HepG2 (cell line): ENCODE results near the gene CEP250. TPM values are rescaled to one million over a fixed set of nuclear protein-coding genes. Genes with fewer than 3 reads are reported as not detected.
A peak's percentile ranks its signal among the peaks of the same experiment; 100 is the strongest.

Source experiments
- AGO2 ChIP-seq: fragments of 200-400 bp; formaldehyde crosslinking; optimal IDR thresholded peaks from 2 replicates; pipeline ENCODE3; 2017; ENCODE audit warnings: mild to moderate bottlenecking, low read depth, low read length, moderate library complexity
- ATM ChIP-seq: fragments of 450-650 bp; IDR thresholded peaks from 2 replicates; pipeline ENCODE4 v1.7.1; 2017; ENCODE audit warnings: mild to moderate bottlenecking, borderline replicate concordance
- BRD4 ChIP-seq: sonication (generic); formaldehyde crosslinking; IDR thresholded peaks from 2 replicates; pipeline ENCODE4 v1.4.0; 2020; ENCODE audit warnings: missing genetic modification reagents
- CENPT ChIP-seq: sonication (generic); formaldehyde crosslinking; IDR thresholded peaks from 2 replicates; pipeline ENCODE4 v1.8.0; 2022; ENCODE audit warnings: low read depth, mild to moderate bottlenecking, moderate library complexity, missing genetic modification reagents
- CHD4 ChIP-seq: fragments of 200-600 bp; sonication (generic); IDR thresholded peaks from 2 replicates; pipeline ENCODE4 v1.7.0; 2017; ENCODE audit warnings: mild to moderate bottlenecking, low read length, borderline replicate concordance
- EED ChIP-seq: sonication (generic); formaldehyde crosslinking; IDR thresholded peaks from 2 replicates; pipeline ENCODE4 v1.5.0; 2020; ENCODE audit warnings: mild to moderate bottlenecking, missing genetic modification reagents
- FOXP1 ChIP-seq, 2 experiments: fragments of 450-650 bp in 1 of 2; IDR thresholded peaks; 2 replicates each; pipeline ENCODE4 v1.6.1; 2017 to 2018; ENCODE audit warnings: antibody characterized with exemption in 1 of 2
- KLF13 ChIP-seq: sonication (generic); formaldehyde crosslinking; IDR thresholded peaks from 2 replicates; pipeline ENCODE4 v1.4.0; 2020; ENCODE audit warnings: mild to moderate bottlenecking, missing genetic modification reagents
- MED8 ChIP-seq: sonication (generic); formaldehyde crosslinking; IDR thresholded peaks from 2 replicates; pipeline ENCODE4 v1.8.1; 2023; ENCODE audit warnings: mild to moderate bottlenecking, missing genetic modification reagents; ENCODE audit not compliant: insufficient replicate concordance
- NAIF1 ChIP-seq: sonication (generic); formaldehyde crosslinking; IDR thresholded peaks from 2 replicates; pipeline ENCODE4 v1.5.0; 2020; ENCODE audit warnings: mild to moderate bottlenecking, missing genetic modification reagents, borderline replicate concordance
- NFATC3 ChIP-seq: sonication (generic); formaldehyde crosslinking; IDR thresholded peaks from 2 replicates; pipeline ENCODE4 v1.5.1; 2020; ENCODE audit warnings: mild to moderate bottlenecking, missing genetic modification reagents
- PAWR ChIP-seq: sonication (generic); formaldehyde crosslinking; IDR thresholded peaks from 2 replicates; pipeline ENCODE4 v1.4.0; 2020; ENCODE audit warnings: missing genetic modification reagents, mild to moderate bottlenecking, borderline replicate concordance
- PHB2 ChIP-seq: fragments of 450-650 bp; IDR thresholded peaks from 2 replicates; pipeline ENCODE4 v1.6.1; 2018; ENCODE audit not compliant: partially characterized antibody
- SALL1 ChIP-seq: sonication (generic); formaldehyde crosslinking; IDR thresholded peaks from 2 replicates; pipeline ENCODE4 v1.8.0; 2022; ENCODE audit warnings: mild to moderate bottlenecking, missing genetic modification reagents
- TGIF2 ChIP-seq: IDR thresholded peaks from 2 replicates; pipeline ENCODE4 v1.6.1; 2016; ENCODE audit warnings: control low read depth, missing compliant biosample characterization
- THAP11 ChIP-seq: IDR thresholded peaks from 2 replicates; pipeline ENCODE4 v1.6.1; 2016; ENCODE audit warnings: missing biosample characterization, missing genetic modification reagents
- TSC22D2 ChIP-seq: sonication (generic); formaldehyde crosslinking; IDR thresholded peaks from 2 replicates; pipeline ENCODE4 v1.5.1; 2020; ENCODE audit warnings: missing genetic modification reagents, mild to moderate bottlenecking, borderline replicate concordance
- ZBTB8A ChIP-seq: sonication (generic); formaldehyde crosslinking; IDR thresholded peaks from 2 replicates; pipeline ENCODE4 v1.4.0; 2020; ENCODE audit warnings: mild to moderate bottlenecking, low read depth, missing genetic modification reagents, borderline replicate concordance
- ZNF253 ChIP-seq: sonication (generic); formaldehyde crosslinking; IDR thresholded peaks from 2 replicates; pipeline ENCODE4 v1.8.0; 2022; ENCODE audit warnings: mild to moderate bottlenecking, missing genetic modification reagents, borderline replicate concordance
- ZNF569 ChIP-seq: sonication (generic); formaldehyde crosslinking; IDR thresholded peaks from 2 replicates; pipeline ENCODE4 v1.5.0; 2020; ENCODE audit warnings: mild to moderate bottlenecking, missing genetic modification reagents, moderate library complexity, borderline replicate concordance
- ZNF7 ChIP-seq: IDR thresholded peaks from 2 replicates; pipeline ENCODE4 v1.6.1; 2016; ENCODE audit warnings: missing biosample characterization, missing genetic modification reagents
- ZNF780A ChIP-seq: sonication (generic); formaldehyde crosslinking; IDR thresholded peaks from 2 replicates; pipeline ENCODE4 v1.8.0; 2022; ENCODE audit warnings: mild to moderate bottlenecking, missing genetic modification reagents, moderate library complexity
- ZZZ3 ChIP-seq: sonication (generic); formaldehyde crosslinking; IDR thresholded peaks from 2 replicates; pipeline ENCODE4 v1.4.0; 2020; ENCODE audit warnings: missing genetic modification reagents, mild to moderate bottlenecking, borderline replicate concordance
- polyA plus RNA-seq, 8 experiments: library from polyadenylated mRNA; depleted of rRNA in 3 of 8; stranded (reverse) in 7 of 8; unstranded in 1 of 8; fragments of >200 nt; fragmentation: Illumina TruSeq in 4 of 8; extraction: Trizol in 4 of 8; gene quantifications; 2 replicates each; pipeline versions ENCODE4 v1.2.1 to v1.2.3, GENCODE V29; 2011 to 2016; ENCODE audit warnings: low read depth in 4 of 8, missing spikeins in 1 of 8, mixed read lengths in 1 of 8; ENCODE audit not compliant: insufficient read depth in 1 of 8
- total RNA-seq, 5 experiments: library from RNA; depleted of rRNA; stranded (reverse); fragments of >200 nt; fragmentation: Illumina TruSeq; extraction: Trizol; gene quantifications; 2 replicates each; pipeline ENCODE4 v1.2.3, GENCODE V29; 2016; ENCODE audit warnings: low read depth in 1 of 5
- TF ChIP-seq, protein P1 (sequence below): sonication (generic); formaldehyde crosslinking; IDR thresholded peaks from 2 replicates; pipeline ENCODE4 v1.5.0; 2020; ENCODE audit warnings: missing genetic modification reagents
- TF ChIP-seq, protein P2 (sequence below): sonication (generic); formaldehyde crosslinking; conservative IDR thresholded peaks from 2 replicates; pipeline ENCODE4 v1.4.0; 2020; ENCODE audit warnings: mild to moderate bottlenecking, missing genetic modification reagents, moderate library complexity

The CEP250 gene
- total and polyA plus RNA-seq, 2 of the 13 experiments (the other 11 are each of a cell fraction or from before 2014, with no cell fraction given), result 28.8 to 55.3 TPM

DNA sequence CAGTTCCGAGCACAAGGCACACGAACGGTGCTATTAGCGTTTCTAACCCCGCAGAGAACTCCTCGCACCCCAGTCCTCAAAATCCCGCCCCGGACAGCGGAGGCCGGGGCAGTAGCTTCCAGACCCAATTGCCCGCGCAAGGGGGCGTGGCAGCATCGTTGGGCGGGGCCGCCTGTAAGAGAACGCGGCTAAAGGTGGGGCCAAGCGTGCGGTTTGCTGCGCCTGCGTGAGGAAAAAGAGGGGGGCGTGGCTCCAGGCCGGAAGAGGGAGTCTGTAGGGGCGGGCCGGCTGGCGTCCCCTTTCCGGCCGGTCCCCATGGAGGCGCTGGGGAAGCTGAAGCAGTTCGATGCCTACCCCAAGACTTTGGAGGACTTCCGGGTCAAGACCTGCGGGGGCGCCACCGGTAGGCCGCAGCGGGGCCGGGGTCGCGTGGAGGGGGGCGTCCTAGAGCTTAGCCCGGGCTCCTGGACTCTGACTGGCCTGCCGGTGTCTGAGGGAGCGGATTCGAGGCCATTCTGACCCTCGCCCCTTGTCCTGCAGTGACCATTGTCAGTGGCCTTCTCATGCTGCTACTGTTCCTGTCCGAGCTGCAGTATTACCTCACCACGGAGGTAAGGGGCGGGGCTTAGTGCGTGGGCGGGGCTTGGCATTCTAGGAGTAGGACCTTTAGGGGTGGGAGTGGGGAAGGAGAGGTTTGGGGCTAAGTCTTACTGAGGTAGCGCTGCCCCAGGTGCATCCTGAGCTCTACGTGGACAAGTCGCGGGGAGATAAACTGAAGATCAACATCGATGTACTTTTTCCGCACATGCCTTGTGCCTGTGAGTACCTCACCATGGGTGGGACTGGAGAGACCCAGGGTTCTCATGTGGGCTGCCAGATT lies 86.6 kb downstream of the CEP250 start, which contains the start of gene ERGIC3 (continued):
- TF ChIP-seq, protein P1, sequence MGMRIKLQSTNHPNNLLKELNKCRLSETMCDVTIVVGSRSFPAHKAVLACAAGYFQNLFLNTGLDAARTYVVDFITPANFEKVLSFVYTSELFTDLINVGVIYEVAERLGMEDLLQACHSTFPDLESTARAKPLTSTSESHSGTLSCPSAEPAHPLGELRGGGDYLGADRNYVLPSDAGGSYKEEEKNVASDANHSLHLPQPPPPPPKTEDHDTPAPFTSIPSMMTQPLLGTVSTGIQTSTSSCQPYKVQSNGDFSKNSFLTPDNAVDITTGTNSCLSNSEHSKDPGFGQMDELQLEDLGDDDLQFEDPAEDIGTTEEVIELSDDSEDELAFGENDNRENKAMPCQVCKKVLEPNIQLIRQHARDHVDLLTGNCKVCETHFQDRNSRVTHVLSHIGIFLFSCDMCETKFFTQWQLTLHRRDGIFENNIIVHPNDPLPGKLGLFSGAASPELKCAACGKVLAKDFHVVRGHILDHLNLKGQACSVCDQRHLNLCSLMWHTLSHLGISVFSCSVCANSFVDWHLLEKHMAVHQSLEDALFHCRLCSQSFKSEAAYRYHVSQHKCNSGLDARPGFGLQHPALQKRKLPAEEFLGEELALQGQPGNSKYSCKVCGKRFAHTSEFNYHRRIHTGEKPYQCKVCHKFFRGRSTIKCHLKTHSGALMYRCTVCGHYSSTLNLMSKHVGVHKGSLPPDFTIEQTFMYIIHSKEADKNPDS (CRISPR knock-in tag), result 0 out of 2 replicates have a peak, but pooled peaks have one; percentile 49
- TF ChIP-seq ZNF7 (CRISPR knock-in tag), result no peak
- TF ChIP-seq, protein P2, sequence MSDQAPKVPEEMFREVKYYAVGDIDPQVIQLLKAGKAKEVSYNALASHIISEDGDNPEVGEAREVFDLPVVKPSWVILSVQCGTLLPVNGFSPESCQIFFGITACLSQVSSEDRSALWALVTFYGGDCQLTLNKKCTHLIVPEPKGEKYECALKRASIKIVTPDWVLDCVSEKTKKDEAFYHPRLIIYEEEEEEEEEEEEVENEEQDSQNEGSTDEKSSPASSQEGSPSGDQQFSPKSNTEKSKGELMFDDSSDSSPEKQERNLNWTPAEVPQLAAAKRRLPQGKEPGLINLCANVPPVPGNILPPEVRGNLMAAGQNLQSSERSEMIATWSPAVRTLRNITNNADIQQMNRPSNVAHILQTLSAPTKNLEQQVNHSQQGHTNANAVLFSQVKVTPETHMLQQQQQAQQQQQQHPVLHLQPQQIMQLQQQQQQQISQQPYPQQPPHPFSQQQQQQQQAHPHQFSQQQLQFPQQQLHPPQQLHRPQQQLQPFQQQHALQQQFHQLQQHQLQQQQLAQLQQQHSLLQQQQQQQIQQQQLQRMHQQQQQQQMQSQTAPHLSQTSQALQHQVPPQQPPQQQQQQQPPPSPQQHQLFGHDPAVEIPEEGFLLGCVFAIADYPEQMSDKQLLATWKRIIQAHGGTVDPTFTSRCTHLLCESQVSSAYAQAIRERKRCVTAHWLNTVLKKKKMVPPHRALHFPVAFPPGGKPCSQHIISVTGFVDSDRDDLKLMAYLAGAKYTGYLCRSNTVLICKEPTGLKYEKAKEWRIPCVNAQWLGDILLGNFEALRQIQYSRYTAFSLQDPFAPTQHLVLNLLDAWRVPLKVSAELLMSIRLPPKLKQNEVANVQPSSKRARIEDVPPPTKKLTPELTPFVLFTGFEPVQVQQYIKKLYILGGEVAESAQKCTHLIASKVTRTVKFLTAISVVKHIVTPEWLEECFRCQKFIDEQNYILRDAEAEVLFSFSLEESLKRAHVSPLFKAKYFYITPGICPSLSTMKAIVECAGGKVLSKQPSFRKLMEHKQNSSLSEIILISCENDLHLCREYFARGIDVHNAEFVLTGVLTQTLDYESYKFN (CRISPR knock-in tag), result peak; percentile 66
- TF ChIP-seq ZNF569 (CRISPR knock-in tag), result peak; percentile 86; the same call in 1 of the 2 replicates
- peak; percentile 37; the same call in 1 of the 2 replicates for TF ChIP-seq ZNF253 (CRISPR knock-in tag)
- peak; percentile 83; the same call in 1 of the 2 replicates for TF ChIP-seq CHD4
- TF ChIP-seq THAP11, result peak; percentile 92
- TF ChIP-seq MED8 (CRISPR knock-in tag), result peak; percentile 66
- 0 out of 2 replicates have a peak, but pooled peaks have one; percentile 48 for TF ChIP-seq BRD4 (CRISPR knock-in tag)
- TF ChIP-seq NAIF1 (CRISPR knock-in tag), result peak; percentile 79; the same call in 1 of the 2 replicates
- no peak for TF ChIP-seq ATM
- 0 out of 2 replicates have a peak, but pooled peaks have one; percentile 17 for TF ChIP-seq TSC22D2 (CRISPR knock-in tag)
- no peak; the same call in 1 of the 2 replicates for TF ChIP-seq CENPT (CRISPR knock-in tag)
- no peak for TF ChIP-seq ZBTB8A
- TF ChIP-seq ZZZ3 (CRISPR knock-in tag), result peak; percentile 86; the same call in 1 of the 2 replicates
- TF ChIP-seq NFATC3 (CRISPR knock-in tag), result no peak
- TF ChIP-seq EED (CRISPR knock-in tag), result peak; percentile 87
- no peak; the same call in 1 of the 2 replicates for TF ChIP-seq TGIF2 (CRISPR knock-in tag)
- TF ChIP-seq FOXP1 (IDR thresholded peaks at IDR 0.05), result no peak
- no peak for TF ChIP-seq FOXP1 (CRISPR knock-in tag; IDR thresholded peaks at IDR 0.05)
- no peak for TF ChIP-seq KLF13 (CRISPR knock-in tag)
- no peak for TF ChIP-seq PHB2
- TF ChIP-seq SALL1 (CRISPR knock-in tag), result peak; percentile 80
- no peak for TF ChIP-seq ZNF780A (CRISPR knock-in tag)
- peak; percentile 72 for TF ChIP-seq AGO2
- peak; percentile 30; the same call in 1 of the 2 replicates for TF ChIP-seq PAWR (CRISPR knock-in tag)
